NCI-H187 treated with DMSO at 0.1 percent for 48 hours (cell line): Measurements from ENCODE around the gene FAM110A.
"Not testable (repeated sequence)": the region's sequence is repeated elsewhere in the genome, so short reads cannot be mapped to it uniquely, and the experiment has no call there.

Experiments
- DNase-seq: peaks from one replicate; lab custom pipeline; 2025; lab: John Stamatoyannopoulos, UW

FAM110A gene

DNA sequence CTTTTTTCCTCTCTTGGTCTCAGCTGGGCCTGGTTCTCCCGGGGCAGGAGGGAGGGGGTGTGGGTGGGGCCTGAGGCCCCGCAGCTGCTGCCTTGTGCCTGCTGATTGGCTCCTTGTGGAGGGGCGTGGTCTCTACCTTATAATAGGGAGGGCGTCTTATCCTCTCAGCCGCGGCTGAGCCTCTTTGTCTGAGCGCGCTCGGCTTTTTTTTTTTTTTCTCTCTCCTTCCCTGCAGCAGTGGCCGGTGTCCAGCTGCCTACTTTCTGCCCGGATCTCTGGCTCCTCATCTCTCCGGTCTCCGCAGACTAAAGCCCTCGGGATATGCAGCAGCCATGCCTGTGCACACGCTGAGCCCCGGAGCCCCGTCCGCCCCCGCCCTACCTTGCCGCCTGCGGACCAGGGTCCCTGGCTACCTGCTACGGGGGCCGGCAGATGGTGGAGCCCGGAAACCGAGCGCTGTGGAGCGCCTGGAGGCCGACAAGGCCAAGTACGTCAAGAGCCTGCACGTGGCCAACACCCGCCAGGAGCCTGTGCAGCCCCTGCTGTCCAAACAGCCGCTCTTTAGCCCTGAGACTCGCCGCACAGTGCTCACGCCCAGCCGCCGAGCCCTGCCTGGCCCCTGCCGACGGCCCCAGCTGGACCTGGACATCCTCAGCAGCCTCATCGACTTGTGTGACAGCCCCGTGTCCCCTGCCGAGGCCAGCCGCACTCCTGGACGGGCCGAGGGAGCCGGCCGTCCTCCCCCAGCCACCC is 11.1 kb downstream of the FAM110A start:
- DNase-seq, result peak; percentile 73

DNA sequence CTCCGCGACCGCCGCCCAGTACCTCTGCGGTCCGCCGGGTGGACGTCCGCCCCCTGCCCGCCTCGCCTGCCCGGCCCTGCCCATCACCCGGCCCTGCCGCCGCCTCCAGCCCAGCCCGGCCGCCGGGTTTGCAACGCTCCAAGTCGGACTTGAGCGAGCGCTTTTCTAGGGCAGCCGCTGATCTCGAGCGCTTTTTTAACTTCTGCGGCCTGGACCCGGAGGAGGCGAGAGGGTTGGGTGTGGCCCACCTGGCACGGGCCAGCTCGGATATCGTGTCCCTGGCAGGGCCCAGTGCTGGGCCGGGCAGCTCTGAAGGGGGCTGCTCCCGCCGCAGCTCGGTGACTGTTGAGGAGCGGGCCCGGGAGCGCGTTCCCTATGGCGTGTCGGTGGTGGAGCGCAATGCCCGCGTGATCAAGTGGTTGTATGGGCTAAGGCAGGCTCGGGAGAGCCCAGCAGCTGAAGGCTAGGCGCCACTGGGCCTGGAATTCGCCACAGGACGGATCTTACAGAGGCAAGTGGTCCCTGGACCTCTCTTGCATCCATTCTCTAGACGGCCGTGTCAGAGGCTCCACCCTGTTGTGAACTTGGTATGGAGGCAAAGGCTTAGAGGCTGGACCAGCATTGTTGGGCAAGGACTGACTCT is 11.8 kb downstream of the FAM110A start:
- DNase-seq, result no peak

DNA sequence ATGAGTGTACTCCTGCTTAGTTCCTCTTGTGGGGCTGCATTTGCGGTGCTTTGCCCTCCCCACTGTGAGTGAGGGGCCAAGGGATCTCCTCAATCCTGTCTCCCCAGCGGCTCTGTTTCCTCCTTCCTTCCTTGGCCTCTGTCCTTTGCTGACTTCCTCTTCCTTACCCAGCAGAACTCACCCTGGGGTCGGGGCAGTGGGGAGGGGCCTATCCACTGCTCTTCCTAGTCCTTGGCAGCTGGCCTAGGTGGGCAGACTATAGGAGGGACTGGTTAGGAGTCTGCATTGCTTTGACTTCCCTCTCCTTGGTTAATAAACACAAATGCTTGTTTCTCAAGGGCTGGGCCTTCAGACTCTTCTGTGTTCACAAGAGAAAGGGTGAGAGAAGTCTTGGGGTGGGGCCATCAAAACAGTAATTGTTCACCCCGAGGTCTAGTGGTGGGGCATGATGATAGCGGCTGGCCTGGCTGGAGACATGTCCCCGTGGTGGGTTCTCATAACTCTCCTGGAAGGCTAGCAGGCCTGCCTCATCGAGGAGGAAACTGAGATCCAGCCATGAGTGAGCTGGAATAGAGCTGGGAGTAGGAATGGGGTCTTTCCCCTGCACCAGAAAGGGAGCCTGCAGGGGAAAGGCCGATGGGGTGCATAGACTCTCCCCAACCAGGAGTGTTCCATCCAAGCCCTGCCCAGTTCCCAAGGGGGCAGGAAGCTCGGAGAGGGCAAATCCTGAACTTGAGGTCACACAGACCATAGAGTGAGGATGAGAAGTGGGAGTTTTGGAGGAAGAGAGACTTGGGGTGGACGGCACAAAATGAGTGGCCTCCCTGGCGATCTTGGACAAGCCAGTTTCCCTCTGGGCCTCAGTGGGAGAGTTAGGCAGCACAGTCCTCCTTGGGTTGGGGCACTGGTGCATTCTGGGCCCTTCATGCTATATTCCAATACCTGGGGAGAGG is 12.7 kb downstream of the FAM110A start:
- DNase-seq, result no peak

DNA sequence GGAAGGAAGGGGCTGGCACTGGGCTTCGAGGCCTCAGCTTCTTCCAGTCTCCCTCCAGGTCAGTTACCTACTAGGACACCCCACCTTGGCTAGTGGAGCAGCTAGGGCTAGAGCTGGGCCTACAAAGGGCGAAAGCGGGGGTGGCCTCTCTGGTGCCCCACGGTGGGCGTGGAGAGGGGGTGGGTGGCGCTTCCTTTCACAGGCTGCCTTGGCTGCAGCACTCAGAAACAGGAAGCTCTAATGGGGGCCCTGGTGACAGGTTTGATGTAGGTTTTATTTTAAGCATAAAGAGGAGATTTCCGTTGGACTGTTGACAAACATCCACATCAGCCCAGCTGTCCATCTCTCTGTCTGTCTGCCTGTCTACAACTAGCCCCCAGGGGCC is 13.4 kb downstream of the FAM110A start:
- no peak for DNase-seq

DNA sequence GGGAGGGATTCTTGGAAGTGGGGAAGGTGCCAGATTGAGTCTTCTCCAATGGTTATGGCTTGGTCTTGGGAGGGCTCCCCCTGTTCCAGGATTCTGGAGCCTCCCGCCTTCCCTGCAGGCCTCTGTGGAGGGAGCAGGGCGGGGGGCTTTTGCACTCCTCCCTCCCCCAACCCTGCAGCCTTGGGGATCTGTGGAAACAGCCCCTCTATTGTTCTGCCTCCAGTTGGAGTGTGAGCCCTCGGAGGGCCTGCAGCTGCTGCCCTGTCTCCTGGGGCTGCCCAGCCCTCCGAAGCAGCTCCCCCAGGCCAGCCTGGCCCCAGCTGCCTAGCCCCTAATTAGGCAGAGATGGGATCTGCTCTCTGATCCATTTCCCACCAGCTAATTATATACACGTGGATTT is 14.7 kb downstream of the FAM110A start:
- no peak for DNase-seq

DNA sequence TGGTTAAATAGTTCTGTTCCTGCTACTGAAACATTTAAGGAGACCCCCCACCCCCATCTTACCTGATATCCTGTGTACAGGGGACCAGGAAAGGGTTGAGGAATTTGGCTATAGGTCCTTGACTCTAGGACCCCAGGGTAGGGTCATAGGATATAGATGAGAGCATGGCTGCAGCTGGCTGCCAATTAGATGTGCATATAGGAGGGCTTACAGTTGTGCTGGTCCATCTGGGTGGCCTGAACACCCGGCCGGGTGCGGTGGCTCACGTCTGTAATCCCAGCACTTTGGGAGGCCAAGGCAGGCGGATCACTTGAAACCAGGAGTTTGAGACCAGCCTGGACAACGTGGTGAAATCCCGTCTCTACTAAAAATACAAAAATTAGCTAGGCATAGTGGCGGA is 15.2 kb downstream of the FAM110A start:
- DNase-seq, result not testable (repeated sequence)

DNA sequence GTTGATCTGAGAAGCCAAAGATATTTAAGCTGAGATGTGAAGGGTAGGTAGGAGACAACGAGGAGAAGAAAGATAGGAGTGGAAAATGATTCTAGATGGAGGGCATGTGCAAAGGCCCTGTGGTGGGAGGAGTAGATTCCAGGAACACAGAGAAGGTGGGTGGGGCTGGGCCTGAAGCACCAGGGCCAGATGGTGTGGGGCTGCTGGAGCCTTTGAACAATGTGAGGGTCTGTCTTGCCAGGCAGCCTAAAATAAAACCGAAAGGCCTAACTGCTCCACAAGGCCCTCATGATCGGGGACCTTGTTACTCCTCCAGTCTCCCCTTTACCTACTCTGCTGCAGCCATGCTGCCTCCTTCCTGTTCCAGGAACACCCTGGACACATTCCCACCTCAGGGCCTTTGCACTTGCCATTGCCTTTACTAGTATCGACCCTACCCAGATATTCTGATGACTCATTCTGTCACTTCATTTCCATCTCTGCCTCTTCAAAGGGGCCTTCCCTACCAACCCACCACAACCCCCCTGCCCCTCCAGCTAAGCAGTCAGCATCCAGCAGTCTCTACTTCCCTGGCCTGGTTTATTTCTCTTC is 20.0 kb downstream of the FAM110A start:
- no peak for DNase-seq

DNA sequence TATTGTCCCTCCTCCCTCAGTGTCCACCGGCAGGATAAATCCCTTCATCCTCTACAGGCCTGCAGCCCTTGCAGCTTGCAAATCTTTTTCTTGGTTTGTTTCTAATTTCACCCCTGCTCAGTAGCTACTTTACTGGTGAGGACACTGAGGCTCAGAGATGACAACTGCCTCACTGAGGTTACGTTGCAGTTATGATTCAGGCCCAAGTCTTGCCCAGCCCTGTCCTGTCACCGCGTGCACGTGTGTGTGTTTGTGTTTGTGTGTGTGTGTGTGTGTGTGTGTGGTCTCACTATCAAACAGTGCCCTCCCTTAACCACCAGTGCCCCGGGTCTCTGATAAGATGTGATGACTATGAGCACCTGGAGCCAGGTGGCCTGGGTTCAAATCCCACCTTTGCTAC is 21.1 kb downstream of the FAM110A start:
- no peak for DNase-seq

DNA sequence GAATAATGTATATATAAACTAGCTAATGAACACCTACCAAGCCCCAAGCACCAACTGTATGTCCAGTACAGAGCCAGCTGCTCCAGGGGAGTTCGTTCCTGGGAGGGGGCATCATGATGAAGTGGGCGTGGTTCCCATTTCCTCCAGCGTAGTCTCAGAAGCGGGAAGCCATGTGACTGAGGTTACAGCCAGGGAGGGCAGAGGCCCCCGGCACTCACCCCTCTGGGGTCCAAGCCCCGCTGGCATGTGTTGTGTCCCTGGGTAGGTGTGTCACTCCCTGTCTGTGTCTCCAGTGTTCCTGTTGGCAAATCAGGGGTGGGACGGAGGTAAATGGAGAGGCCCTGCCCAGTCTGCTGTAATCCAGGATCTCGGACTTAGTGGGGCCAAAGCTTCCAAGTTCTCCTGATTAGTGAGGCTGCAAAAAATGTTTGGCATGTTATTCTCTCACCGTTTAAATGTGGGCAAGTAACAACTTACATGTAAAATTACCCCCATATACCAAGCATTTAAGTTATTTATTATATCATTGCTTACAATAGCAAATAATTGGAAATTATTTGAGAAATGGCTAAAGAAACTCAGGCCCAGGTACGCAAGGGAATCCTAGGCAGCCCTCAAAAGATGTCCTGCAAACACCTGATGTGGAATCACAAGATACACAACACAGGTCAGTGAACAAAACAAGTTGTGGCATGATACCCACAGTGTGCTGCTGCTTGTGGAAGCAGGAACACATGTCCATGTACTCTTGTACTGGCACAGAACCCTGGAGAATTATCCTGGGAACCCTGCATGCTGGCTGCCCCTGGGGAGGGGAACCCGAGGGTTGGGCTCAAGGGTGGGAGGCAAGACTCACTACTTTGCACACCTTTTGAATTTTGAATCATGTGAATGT is 22.2 kb downstream of the FAM110A start:
- no peak for DNase-seq

DNA sequence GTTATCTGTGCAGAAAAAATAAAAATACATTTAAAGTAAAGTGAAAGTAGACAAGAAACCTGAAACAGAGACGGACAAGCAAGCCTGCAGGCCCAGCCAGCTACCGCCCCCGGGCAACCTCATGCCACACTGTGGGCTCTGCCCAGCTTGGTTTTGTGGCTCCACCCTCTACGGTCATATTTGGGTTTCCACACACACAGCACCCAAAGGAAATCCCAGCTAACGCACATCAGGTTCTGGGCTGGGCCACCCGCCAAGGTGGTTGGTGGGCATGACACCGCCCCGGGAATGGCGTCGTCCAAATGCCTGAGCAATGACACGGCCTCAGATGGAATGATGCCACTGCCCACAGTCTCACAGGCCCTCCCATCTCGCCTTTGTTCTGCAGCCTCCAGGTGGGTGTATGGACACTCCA is 22.9 kb downstream of the FAM110A start:
- DNase-seq, result no peak

DNA sequence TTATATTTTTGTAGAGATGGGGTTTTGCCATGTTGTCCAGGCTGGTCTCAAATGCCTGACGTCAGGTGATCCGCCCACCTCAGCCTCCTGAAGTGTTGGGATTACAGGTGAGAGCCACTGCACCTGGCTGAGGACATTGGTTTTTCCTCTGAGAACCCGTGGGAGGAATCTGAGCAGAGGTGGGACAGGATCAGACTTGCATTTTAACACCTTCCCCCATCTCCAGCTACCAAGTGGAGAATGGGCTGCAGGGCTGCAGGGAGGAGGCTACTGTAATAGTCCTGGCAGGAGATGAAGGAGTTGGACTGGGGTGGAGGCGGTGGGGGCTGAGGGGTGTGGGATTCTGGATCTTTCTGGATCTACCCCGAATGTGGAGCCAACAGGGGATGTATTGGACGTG is 24.5 kb downstream of the FAM110A start:
- DNase-seq, result no peak

DNA sequence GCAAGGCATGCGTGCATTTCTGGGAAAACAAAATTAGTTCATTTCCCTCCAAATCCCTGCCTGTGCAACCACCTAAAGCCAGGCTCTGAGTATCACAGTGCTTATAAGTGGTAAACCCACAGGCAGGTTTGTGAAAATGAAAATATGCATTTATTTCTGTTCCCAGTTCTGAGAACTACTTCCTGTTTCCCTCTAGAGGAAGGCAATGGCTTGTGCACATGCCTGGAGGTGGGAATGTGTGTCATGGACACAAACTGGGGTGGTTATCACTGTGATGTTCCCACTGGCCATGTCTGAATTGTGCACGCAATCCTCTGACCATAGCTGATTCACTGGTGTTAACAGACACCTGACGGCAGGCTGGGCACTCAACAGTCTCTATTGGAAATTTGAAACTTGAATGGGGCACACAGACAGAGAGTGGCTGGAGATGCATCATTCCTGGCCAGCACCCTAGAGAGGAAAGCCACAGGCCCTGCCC is 26.3 kb downstream of the FAM110A start:
- DNase-seq, result no peak

DNA sequence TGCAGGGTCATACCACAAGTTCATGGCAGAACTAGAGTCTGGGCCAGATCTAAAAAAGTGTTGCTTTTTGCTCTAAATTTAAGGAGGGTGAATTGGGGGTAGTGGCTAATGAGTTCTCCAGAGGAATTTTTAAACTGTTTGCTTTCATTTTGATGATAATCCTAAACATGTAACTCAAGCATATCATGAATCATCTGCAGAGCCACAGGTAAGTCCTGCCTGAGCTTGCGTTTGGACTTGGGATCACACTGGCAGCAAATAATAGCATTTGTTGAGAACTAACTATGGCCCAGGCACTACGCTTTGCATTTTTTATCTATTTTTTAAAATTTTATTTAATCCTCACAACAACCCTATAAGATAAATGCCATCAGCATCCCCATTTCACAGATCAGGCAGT is 27.4 kb downstream of the FAM110A start:
- no peak for DNase-seq

DNA sequence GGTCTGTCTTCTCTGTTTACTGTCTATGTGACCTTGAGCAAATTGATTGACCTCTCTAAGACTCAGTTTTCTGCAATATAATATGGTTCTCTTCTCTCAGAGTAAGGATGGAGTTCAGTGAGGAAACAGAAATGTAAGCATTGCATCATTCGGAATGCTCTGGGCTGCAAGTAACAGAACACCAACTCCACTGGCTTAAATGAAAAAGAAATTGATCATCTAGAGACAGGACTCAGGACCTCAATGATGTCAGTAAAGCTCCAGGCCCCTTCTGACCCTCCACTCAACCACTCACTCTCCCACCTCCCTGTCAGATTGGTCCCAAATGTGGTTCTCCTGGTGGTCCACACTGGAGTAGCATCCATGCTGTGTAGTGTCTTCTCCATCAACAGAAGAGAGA is 31.9 kb downstream of the FAM110A start:
- no peak for DNase-seq

DNA sequence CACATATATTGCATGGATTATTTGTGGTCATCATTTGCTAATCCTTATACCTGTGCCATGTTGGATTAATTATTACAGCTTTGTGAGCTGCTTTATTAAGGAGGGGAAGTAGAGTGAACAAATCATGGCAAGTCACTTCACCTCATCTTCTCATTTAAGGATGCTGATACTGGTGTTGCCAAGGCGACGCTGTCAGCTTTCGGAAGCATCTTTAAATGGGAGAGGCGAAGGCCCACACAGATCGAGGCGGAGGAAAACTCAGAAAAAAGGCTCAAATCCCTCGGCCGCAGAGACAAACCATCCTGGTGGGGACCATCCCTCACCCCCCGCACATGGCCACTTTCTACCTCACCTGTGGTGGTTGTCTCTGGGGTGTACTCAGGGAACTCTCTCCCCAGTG is 34.8 kb downstream of the FAM110A start:
- DNase-seq, result no peak

DNA sequence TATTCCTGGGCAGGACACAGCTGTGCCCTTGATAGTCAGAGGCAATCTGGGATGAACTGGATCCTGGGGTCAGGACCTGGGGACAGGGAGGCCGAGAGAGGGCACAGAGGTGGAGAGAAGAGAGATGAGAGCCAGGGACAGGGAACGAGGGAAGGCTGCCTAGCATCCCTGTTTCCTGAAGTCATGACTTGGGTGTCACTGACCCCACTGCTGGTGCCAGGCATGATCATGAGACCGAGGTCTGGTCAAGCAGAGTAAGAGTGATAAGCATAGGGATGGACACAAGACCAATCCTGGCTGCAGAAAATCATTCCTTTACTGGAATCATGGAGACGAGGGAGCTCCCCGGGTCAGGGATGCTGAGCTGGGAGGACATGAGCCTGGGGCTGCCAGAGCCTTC is 36.1 kb downstream of the FAM110A start:
- no peak for DNase-seq

DNA sequence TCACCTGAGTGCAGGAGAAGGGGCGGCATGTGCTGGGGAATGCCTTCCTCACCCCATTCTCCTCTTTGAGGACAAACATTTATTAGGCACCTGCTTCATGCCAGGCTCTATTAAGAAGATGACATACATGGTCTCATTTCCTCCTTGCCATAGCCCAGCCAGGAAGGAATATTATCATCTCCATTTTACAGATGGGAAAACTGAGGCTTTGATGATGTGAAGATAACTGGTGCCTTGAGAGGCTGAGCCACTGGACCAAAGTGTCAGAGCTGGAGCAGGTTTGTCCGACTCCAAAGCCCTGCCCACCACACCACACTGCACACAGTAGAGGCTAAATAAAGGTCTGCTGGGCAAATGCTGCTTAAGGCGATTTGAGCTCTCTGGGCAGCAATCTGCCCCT is 37.2 kb downstream of the FAM110A start:
- DNase-seq, result no peak

DNA sequence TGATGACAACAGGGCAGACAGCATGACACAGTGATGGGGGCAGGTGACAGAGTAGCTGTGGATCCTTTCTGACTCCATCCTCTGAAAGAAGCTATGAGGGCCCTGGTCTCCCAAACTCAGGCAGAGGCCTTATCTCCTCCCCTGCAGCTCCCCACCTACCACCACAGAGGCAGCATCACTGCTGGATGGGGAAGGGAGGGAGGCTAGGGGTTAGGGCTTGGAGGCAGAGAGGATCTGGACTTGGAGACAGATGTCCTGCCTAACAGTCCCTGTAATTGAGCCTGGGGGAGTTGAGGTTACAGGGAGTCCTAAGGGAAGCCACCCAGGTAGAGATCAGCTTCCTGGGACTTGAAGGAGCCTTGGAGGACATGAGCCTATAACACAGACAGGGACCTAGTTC is 37.9 kb downstream of the FAM110A start:
- no peak for DNase-seq

DNA sequence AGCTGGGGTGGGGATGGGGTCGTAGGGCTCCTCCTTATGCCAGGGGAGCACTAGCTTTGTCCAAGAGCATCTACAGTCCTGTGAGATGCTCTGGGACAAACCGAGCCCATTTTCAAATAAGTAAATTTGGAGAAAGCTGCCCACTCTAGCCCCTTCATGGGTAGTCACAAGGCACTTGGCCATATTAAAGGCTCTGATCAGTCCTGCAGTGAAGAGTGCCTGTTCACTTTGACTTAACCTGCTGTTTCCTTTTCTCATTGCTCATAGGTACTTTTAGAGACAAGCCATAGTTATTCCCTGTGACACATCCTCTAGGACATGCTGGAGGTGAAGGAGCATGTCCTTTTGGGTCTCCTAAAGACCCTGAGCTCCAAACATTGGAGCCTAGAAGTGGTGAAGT is 38.4 kb downstream of the FAM110A start:
- no peak for DNase-seq

DNA sequence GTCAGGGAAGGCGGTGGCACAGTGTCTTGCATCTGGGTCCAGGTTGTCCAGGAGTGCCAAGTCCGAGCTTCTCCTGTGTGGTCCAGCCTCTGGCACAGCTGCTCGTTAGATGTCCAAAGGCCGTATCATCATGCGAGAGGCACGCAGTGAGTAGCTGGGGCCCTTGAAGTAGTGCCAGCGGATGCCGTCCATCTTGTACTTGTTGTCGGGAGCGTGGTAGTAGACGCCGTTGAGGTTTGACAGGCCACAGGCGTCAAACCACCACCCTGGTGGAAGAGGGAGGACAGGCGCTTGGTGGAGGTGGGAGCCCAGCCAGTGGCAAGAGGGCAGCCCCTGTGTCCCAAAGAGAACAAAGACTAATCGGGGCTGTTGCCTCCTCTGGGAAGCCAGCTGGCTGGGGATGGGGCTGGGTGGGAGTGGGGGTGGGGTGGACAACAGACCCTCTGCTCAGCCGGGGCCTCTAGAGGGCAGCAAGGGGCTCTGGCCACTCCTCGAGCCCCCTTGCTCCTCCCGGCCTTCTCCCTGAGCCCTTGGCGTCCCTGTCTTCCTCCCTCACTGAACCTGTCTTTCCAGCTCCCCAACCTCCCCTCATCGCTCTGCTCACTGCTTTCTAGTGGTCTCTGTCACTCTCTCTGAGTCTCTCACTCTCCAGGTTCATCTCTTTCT is 39.5 kb downstream of the FAM110A start:
- no peak for DNase-seq
